GM12874 (cell line): ENCODE data around the gene CDC42BPG.

Experiments used
- TF ChIP-seq, protein P1 (sequence below): IDR thresholded peaks from 2 replicates; pipeline ENCODE4 v1.5.1; 2011; ENCODE audit warnings: low read depth, mild to moderate bottlenecking, control low read depth, low read length, moderate library complexity; ENCODE audit not compliant: insufficient read depth

CDC42BPG gene

DNA sequence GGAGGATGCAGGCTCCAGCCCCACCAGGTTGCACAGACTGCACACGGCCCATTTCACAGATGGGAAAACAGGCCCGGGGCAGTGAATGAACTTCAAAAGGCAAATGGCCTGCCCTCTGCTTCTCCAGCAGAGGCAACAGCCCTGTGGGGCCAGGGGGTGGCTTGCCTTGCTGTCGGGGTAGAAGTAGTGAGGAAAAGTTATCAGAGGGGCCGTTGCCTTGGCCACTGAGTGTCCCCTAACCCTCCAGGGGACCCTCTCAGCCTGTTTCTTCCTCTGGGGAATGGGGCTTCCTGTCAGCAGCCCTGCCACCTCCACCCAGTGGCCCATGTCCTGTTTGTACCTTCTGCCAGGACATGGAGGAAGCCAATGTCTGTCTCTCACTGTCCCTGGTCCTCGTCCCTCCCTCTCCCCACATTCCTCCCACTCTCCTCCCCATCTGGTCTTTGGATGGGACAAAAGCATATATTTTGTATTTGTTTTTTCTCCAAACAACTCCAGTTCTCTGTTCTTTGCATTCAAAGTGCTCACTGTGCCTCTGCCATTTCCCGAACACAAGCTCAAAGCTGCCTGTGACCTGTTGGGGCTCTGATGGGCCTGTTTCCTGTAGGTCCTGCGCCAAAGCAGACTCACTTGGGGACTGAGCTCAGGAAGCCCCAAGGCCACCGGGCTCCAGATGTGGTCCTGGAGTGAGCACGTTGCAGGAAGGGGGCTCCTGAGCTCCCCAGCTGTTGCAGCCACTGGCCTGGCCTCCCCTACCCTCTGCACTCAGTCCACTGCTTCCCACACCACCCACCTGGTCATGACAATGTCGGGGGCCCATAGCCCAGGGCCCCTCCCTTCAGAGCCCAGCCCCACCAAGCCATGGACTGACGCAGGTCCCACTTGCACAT, 50.9 kb downstream of the CDC42BPG start:
- TF ChIP-seq, protein P1, sequence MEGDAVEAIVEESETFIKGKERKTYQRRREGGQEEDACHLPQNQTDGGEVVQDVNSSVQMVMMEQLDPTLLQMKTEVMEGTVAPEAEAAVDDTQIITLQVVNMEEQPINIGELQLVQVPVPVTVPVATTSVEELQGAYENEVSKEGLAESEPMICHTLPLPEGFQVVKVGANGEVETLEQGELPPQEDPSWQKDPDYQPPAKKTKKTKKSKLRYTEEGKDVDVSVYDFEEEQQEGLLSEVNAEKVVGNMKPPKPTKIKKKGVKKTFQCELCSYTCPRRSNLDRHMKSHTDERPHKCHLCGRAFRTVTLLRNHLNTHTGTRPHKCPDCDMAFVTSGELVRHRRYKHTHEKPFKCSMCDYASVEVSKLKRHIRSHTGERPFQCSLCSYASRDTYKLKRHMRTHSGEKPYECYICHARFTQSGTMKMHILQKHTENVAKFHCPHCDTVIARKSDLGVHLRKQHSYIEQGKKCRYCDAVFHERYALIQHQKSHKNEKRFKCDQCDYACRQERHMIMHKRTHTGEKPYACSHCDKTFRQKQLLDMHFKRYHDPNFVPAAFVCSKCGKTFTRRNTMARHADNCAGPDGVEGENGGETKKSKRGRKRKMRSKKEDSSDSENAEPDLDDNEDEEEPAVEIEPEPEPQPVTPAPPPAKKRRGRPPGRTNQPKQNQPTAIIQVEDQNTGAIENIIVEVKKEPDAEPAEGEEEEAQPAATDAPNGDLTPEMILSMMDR = no peak

DNA sequence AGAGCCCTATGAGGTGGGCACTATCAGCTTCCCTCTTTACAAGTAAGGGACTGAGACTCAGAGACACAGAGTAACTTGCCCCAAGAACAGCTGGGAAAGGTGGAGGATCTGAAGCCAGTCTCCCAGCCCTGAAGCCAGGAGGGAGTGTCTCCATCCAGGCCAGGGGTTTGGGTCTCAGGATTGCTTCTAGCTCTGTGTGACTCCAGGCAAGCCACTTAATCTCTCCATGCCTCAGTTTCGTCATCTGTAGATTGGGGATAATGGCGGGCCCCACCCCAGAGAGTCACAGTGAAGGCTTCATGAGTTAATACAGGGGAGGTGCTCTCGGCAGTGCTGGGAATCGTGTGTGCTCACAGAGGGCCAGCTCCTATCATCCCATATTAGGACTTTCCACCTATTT, 52.0 kb downstream of the CDC42BPG start:
- TF ChIP-seq, protein P1 = no peak

DNA sequence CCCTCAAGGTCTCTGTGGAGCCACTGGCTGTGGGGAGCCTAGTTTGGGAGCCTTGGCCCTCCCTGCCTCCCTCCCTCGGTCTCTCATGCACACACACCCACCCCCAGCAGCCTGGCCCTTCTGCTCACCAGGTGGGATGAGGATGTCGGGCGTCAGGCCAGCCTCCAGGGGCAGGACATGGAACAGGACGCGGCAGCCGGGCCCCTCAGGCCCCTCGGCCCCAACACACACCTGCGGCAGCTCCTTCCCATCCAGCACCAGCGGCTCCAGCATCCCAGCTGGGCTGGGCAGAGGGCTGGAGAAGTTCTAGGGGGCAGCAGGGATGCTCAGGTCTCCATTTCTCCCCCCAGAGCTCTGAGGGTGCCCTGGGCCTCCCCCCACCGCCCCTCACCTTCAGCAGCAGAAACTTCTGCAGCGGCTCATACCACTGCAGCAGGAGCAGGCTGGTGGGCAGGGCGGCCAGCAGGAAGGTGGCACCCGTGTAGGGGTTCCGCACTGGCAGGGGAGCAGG, 52.6 kb downstream of the CDC42BPG start:
- TF ChIP-seq, protein P1 = no peak

DNA sequence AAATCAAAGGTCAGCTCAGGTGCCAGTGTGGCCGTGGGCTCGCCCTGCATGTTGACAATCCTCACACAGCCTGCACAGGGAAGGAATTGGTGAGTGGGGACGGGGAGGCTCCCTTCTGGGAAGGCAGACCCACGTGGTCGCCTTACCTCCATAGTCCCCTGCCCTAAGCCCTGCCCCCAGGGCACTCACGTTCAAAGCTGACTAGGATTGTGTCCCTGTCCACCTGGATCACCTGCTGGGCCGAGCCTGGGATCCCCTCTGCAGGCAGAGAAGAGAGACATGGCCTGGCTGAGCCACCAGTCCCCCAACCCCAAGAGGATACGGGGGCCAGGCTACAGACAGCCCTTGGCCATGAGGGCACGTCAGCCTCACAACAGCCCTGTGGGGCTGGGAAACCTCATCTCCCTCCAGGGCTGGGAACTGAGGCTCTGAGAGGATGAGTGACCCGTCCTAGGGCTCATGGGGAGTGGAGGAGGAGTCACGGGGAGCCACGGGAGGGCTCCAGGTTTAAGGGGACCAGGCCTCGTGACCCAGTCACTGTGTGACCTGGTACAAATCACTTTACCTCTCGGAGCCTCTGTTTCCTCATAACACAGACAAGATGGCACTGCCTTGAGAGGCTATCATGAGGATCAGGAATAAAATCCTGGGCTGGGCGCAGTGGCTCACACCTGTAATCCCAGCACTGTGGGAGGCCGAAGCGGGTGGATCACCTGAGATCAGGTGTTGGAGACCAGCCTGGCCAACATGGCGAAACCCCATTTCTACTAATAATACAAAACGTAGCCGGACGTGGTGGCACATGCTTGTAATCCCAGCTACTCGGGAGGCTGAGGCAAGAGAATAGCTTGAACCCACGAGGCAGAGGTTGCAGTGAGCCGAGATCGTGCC, 54.0 kb downstream of the CDC42BPG start:
- TF ChIP-seq, protein P1 = no peak

DNA sequence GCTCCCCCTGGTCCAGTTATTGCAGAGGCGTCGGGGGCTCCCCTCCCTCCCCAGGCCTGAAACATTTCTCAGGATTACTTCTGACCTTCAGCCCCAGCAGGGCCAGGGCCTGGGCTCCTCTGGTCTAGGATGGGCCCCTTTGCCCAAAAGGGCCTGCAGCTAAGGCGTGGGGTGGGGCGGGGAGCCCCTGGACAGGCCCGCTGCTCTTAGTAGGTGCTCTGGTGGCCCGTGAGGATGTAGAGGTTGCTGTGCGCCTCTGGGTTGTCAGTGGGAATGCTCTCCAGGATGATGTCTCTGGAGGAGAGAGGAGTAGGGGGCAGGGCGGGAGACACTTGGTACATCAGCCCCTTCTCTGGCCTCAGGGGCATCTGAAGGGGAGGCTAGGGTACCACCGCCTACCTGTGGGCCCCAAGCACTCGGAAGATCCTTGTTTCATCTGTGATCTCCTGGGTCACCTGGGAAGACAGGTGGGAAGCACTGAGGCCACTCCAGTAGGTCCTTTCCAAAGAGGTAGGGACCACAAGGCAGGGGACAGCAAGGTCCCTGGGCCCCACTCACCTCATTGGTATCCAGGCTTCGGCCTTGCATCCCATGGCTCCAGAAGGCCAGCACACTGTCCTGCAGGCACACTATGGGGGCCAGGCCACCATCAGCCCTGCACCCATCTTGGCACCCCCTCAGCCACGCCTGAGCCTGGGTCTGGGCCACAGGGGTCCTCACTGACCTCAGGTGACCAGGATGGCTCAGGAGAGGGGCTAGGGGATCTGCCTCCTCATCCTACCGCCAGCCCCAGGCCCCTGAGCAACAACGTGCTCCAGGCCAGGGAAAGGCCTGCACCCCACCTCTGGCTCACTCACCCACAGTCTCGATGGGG, 54.9 kb downstream of the CDC42BPG start:
- TF ChIP-seq, protein P1 = no peak

DNA sequence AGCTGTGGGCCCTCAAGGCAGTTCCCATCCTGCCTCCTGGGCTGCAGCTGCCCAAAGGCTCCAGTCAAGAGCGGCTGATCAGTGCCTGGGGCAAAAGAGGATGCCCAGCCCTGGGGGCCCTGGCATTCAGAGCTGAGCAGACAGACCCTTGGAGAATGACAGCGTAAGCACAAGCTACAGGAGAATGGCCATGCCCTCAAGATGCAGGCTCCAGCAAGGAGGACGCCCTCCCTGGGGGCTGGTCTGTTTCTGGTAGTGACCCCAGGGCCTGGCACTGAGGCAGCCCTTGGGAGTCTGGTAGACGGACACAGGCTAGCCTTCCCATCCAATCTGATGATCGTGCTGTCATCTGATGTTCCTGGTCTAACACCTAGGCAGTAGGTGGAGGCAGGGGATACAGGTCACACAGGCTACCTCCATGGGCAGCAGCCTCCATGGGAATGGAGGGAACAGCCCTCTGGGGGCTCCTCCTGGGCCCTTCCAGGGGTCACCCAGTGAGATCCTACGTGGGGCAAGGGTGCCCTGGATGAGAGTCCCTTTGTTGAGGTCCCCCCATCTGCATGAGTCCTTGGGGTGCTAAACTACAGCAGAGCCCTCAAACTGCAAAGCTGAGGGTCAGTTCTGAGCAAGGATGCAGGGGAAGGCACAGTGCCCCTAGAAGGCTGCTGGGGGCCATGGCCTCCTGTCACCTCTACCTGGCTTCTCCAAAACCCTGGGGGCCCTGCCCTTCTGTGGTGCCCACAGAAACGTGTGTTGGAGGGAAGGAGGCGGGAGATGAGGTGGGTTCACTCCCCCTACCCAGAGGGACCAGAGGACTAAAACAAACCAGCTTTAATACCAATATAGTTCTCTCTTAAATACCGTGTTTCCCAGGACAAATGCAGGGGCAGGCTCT, 55.9 kb downstream of the CDC42BPG start:
- TF ChIP-seq, protein P1 = no peak
